Measurements from ENCODE around the gene TTLL4. TPM values are rescaled to one million over a fixed set of nuclear protein-coding genes. Genes with fewer than 3 reads are reported as not detected.

Gene TTLL4
- polyA plus RNA-seq, 2 donors: 11.5 to 20.0 TPM

DNA sequence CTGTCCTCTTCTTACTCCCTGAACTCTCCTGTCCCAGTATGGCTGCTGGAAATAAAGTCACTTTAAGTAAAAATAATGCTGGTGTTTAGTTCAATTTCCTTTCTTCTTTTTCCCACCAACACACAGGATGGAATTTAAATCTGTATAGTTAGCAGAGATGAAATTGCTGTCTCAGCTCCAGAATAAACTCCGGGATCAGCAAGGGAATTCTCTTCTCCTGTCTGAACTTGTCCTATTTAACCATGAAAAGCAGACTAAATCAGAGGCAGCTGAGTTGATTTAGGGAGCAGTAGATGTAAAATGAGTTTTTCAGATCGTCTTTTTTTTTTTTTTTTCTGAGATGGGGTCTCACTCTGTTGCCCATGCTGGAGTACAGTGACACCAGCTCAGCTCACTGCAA is 25.9 kb downstream of the TTLL4 start:
- no peaks in the 10 kb centered on the region for H3K9me3 ChIP-seq (ENCODE audit: control insufficient read depth in 2 of 2, insufficient read depth in 1 of 2, low read depth in 1 of 2, low read length in 1 of 2)
- peaks cover 0 to 8% of the 10 kb centered on the region in 2 donors for H3K4me1 ChIP-seq (ENCODE audit: control insufficient read depth in 2 of 2, insufficient read depth in 2 of 2, low read length in 1 of 2)
- WGBS, 2 donors: 41 to 59% methylated on average over 2 of the region's 2 CpGs
- H3K27me3 ChIP-seq (ENCODE audit: control insufficient read depth in 1 of 2, insufficient read depth in 2 of 2, low read length in 2 of 2): no peaks in the 10 kb centered on the region
- H3K36me3 ChIP-seq (ENCODE audit: control insufficient read depth in 2 of 2, insufficient read depth in 2 of 2, low read length in 1 of 2): peaks cover 7 to 27% of the 10 kb centered on the region in 2 donors
- H3K4me3 ChIP-seq (ENCODE audit: low read depth in 1 of 2, low read length in 2 of 2): no peak overlapping the region
- H3K27ac ChIP-seq (ENCODE audit: low read depth in 2 of 2, low read length in 1 of 2): no peak overlapping the region

DNA sequence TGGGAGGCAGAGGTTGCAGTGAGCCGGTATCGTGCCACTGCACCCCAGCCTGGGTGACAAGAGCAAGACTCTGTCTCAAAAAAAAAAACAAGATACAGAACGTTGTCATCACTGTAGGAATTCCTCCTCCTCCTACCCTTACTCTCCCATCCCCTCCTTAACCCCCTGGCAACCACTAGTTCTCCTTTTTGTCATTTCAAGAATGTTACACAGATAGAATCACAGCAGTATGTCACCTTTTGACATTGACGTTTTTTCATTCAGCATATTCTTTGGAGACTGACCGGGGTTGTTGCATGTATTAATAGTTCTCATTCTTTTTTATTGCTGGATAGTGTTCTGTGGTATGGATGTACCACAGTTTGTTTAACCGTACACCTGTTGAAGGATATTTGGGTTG is 32.4 kb downstream of the TTLL4 start:
- Histone ChIP-seq H3K27ac (ENCODE audit: low read depth in 2 of 2, low read length in 1 of 2) (no peak overlapping the region), H3K36me3 (ENCODE audit: control insufficient read depth in 2 of 2, insufficient read depth in 2 of 2, low read length in 1 of 2) (peaks cover 12 to 31% of the 10 kb centered on the region in 2 donors), H3K4me3 (ENCODE audit: low read depth in 1 of 2, low read length in 2 of 2) (no peak overlapping the region), H3K9me3 (ENCODE audit: control insufficient read depth in 2 of 2, insufficient read depth in 1 of 2, low read depth in 1 of 2, low read length in 1 of 2) (no peaks in the 10 kb centered on the region), H3K27me3 (ENCODE audit: control insufficient read depth in 1 of 2, insufficient read depth in 2 of 2, low read length in 2 of 2) (no peaks in the 10 kb centered on the region), H3K4me1 (ENCODE audit: control insufficient read depth in 2 of 2, insufficient read depth in 2 of 2, low read length in 1 of 2) (no peaks in the 10 kb centered on the region)
- 76 to 83% methylated on average over 6 of the region's 6 CpGs for WGBS, 2 donors

DNA sequence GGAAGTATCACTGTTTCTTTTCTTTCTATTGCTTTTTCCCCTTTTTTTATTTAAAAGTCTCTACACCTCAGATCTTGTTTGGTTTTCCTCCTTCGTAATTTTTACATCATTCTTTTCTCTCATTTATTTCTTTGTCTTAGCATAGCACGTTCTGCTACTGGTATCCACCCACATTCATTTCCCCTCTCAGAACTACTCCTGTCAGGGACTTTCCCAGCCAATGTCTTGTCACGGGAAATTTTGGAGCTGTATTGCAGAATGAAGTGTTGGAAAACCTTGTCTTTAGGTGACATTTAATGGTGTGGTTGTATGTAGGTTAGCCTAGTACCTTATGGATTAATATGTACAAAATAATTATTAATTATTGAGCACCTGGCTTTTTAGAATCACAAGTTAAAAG is 34.0 kb downstream of the TTLL4 start:
- Histone ChIP-seq H3K27me3 (ENCODE audit: control insufficient read depth in 1 of 2, insufficient read depth in 2 of 2, low read length in 2 of 2) (no peaks in the 10 kb centered on the region), H3K36me3 (ENCODE audit: control insufficient read depth in 2 of 2, insufficient read depth in 2 of 2, low read length in 1 of 2) (peaks cover 16 to 31% of the 10 kb centered on the region in 2 donors), H3K9me3 (ENCODE audit: control insufficient read depth in 2 of 2, insufficient read depth in 1 of 2, low read depth in 1 of 2, low read length in 1 of 2) (no peaks in the 10 kb centered on the region), H3K27ac (ENCODE audit: low read depth in 2 of 2, low read length in 1 of 2) (no peak overlapping the region), H3K4me1 (ENCODE audit: control insufficient read depth in 2 of 2, insufficient read depth in 2 of 2, low read length in 1 of 2) (no peaks in the 10 kb centered on the region), H3K4me3 (ENCODE audit: low read depth in 1 of 2, low read length in 2 of 2) (no peak overlapping the region)
- WGBS, 2 donors: 59 to 74% methylated on average over 3 of the region's 3 CpGs

DNA sequence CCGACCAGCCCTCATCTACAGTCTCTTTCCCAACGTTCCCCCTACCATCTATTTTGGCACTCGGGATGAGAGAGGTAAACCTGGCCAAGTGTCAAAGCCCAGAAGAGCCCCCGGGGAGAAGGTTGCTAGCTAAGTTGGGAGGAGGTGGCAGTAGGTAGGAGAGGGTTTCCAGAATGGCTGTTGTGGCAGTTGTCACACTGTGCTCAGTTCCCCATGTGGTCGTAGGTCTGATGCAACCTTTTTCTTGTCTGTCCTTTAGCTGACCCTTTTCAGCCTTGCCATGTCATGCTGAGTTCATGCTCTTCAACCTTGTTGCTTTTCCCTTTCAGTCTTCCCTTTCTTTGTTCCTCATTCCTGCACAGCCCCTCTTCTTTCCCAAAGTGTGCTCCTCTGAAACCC is 34.5 kb downstream of the TTLL4 start:
- Histone ChIP-seq H3K27me3 (ENCODE audit: control insufficient read depth in 1 of 2, insufficient read depth in 2 of 2, low read length in 2 of 2) (no peaks in the 10 kb centered on the region), H3K27ac (ENCODE audit: low read depth in 2 of 2, low read length in 1 of 2) (no peak overlapping the region), H3K36me3 (ENCODE audit: control insufficient read depth in 2 of 2, insufficient read depth in 2 of 2, low read length in 1 of 2) (peaks cover 16 to 33% of the 10 kb centered on the region in 2 donors), H3K4me3 (ENCODE audit: low read depth in 1 of 2, low read length in 2 of 2) (no peak overlapping the region), H3K4me1 (ENCODE audit: control insufficient read depth in 2 of 2, insufficient read depth in 2 of 2, low read length in 1 of 2) (no peaks in the 10 kb centered on the region), H3K9me3 (ENCODE audit: control insufficient read depth in 2 of 2, insufficient read depth in 1 of 2, low read depth in 1 of 2, low read length in 1 of 2) (no peaks in the 10 kb centered on the region)
- WGBS, 2 donors: 69 to 79% methylated on average over 5 of the region's 5 CpGs

DNA sequence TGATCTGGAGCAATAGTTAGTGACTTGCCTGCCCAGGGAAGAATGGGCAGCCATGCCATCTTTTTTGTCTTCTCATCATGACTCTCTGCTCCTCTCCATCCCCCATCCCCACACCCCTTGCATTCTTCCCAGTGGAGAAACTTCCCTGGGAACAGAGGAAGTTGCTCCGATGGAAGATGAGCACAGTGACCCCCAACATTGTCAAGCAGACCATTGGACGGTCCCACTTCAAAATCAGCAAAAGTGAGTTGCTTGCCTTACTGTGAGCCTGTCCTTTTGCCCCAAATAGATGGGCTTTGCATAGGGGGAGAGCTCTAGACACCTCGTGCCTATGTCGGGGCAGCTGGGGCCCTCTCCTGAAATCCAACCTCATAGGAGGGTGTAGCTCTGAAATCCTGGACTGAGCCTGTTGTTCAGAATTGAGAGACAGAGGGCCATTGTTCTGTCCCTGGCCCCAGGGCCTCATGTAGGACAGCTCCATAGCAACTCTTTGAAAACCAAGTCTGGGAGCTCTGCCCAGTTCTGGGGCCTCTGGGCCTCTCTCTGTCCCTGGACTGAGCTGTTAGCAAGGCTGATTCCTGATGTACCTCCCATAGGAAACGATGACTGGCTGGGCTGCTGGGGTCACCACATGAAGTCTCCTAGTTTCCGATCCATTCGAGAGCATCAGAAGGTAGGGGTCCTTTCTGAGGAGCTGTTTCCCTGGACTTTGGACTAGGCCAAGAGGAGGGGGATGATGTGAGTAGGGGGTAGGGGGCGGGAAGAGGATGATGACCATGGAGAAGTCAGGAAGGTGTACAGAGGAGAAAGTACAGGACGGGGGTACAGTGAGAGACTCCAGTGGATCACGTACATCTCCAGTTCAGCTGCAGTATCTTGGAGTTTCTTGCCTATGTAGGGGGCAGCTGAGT is 35.2 kb downstream of the TTLL4 start:
- Histone ChIP-seq H3K27me3 (ENCODE audit: control insufficient read depth in 1 of 2, insufficient read depth in 2 of 2, low read length in 2 of 2) (no peaks in the 10 kb centered on the region), H3K36me3 (ENCODE audit: control insufficient read depth in 2 of 2, insufficient read depth in 2 of 2, low read length in 1 of 2) (peaks cover 16 to 35% of the 10 kb centered on the region in 2 donors), H3K4me3 (ENCODE audit: low read depth in 1 of 2, low read length in 2 of 2) (no peak overlapping the region), H3K4me1 (ENCODE audit: control insufficient read depth in 2 of 2, insufficient read depth in 2 of 2, low read length in 1 of 2) (no peaks in the 10 kb centered on the region), H3K9me3 (ENCODE audit: control insufficient read depth in 2 of 2, insufficient read depth in 1 of 2, low read depth in 1 of 2, low read length in 1 of 2) (no peaks in the 10 kb centered on the region), H3K27ac (ENCODE audit: low read depth in 2 of 2, low read length in 1 of 2) (no peak overlapping the region)
- 77 to 83% methylated on average over 10 of the region's 10 CpGs for WGBS, 2 donors

DNA sequence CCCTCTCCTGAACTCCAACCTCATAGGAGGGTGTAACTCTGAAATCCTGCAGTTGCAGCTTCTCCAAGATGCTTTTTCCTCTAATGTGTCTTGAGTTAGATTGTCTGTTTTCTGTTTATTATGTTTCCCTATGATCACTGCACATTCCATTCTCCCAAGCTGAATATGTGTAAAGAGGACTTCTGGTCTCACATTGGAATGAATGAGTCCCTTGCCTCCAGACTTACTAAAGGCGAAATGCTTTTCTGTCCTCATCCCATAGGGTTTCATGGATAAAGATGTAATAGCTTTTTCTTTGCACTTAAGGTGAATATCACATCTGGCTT is 35.8 kb downstream of the TTLL4 start:
- 98 to 100% methylated on average over 1 of the region's 1 CpG for WGBS, 2 donors
- Histone ChIP-seq H3K27ac (ENCODE audit: low read depth in 2 of 2, low read length in 1 of 2) (no peak overlapping the region), H3K36me3 (ENCODE audit: control insufficient read depth in 2 of 2, insufficient read depth in 2 of 2, low read length in 1 of 2) (peaks cover 16 to 34% of the 10 kb centered on the region in 2 donors)

DNA sequence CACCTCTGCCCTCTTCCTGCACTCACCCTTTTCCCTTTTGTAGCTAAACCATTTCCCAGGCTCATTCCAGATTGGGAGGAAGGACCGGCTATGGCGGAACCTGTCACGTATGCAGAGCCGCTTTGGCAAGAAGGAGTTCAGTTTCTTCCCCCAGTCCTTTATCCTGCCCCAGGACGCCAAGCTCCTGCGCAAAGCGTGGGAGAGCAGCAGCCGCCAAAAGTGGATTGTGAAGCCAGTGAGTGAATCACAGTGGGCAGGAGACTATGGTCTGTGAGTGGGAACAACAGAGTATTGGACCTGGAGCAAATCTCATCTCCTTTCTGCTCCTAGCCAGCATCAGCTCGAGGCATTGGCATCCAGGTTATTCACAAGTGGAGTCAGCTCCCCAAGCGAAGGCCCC is 36.3 kb downstream of the TTLL4 start:
- no peak overlapping the region for H3K27ac ChIP-seq (ENCODE audit: low read depth in 2 of 2, low read length in 1 of 2)
- H3K27me3 ChIP-seq (ENCODE audit: control insufficient read depth in 1 of 2, insufficient read depth in 2 of 2, low read length in 2 of 2): no peaks in the 10 kb centered on the region
- H3K36me3 ChIP-seq (ENCODE audit: control insufficient read depth in 2 of 2, insufficient read depth in 2 of 2, low read length in 1 of 2): peaks cover 18 to 33% of the 10 kb centered on the region in 2 donors
- H3K9me3 ChIP-seq (ENCODE audit: control insufficient read depth in 2 of 2, insufficient read depth in 1 of 2, low read depth in 1 of 2, low read length in 1 of 2): no peaks in the 10 kb centered on the region
- WGBS, 2 donors: 92 to 95% methylated on average over 10 of the region's 10 CpGs
- no peak overlapping the region for H3K4me3 ChIP-seq (ENCODE audit: low read depth in 1 of 2, low read length in 2 of 2)
- H3K4me1 ChIP-seq (ENCODE audit: control insufficient read depth in 2 of 2, insufficient read depth in 2 of 2, low read length in 1 of 2): no peaks in the 10 kb centered on the region

More for the DNA sequence above, 35.8 kb downstream of the TTLL4 start:
- Histone ChIP-seq H3K4me1 (ENCODE audit: control insufficient read depth in 2 of 2, insufficient read depth in 2 of 2, low read length in 1 of 2) (no peaks in the 10 kb centered on the region), H3K4me3 (ENCODE audit: low read depth in 1 of 2, low read length in 2 of 2) (no peak overlapping the region), H3K27me3 (ENCODE audit: control insufficient read depth in 1 of 2, insufficient read depth in 2 of 2, low read length in 2 of 2) (no peaks in the 10 kb centered on the region), H3K9me3 (ENCODE audit: control insufficient read depth in 2 of 2, insufficient read depth in 1 of 2, low read depth in 1 of 2, low read length in 1 of 2) (no peaks in the 10 kb centered on the region)

DNA sequence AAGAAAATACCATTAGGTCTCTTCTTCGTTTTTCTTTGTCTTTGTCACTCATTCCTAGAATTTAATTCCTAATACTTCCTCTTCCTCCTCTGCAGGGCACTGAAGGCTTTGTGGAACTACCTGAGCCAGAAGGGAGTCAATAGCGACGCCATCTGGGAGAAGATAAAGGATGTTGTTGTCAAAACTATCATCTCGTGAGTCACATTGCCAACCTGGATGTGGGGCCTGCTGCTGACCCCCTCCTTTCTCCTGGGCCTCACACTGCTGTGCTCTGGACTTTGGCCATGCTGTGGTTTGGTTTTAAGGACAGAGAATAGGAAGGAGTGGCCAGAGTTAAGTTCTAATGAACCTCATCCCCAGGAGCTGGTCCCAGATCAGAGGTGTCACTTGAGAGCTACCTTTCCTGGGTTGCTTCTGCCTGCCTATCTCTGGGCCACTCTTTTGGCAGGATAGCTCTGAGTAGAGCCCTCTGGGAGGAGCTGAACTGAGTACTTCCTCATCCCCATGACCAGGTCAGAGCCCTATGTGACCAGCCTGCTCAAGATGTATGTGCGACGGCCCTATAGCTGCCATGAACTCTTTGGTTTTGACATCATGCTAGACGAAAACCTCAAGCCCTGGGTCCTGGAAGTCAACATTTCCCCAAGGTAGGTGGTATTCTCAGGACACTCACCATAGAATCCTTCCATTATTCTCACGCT is 38.3 kb downstream of the TTLL4 start:
- Histone ChIP-seq H3K27me3 (ENCODE audit: control insufficient read depth in 1 of 2, insufficient read depth in 2 of 2, low read length in 2 of 2) (no peaks in the 10 kb centered on the region), H3K27ac (ENCODE audit: low read depth in 2 of 2, low read length in 1 of 2) (no peak overlapping the region), H3K9me3 (ENCODE audit: control insufficient read depth in 2 of 2, insufficient read depth in 1 of 2, low read depth in 1 of 2, low read length in 1 of 2) (no peaks in the 10 kb centered on the region), H3K4me1 (ENCODE audit: control insufficient read depth in 2 of 2, insufficient read depth in 2 of 2, low read length in 1 of 2) (no peaks in the 10 kb centered on the region), H3K36me3 (ENCODE audit: control insufficient read depth in 2 of 2, insufficient read depth in 2 of 2, low read length in 1 of 2) (peaks cover 34 to 49% of the 10 kb centered on the region in 2 donors), H3K4me3 (ENCODE audit: low read depth in 1 of 2, low read length in 2 of 2) (no peak overlapping the region)
- WGBS, 2 donors: 88 to 90% methylated on average over 8 of the region's 8 CpGs

DNA sequence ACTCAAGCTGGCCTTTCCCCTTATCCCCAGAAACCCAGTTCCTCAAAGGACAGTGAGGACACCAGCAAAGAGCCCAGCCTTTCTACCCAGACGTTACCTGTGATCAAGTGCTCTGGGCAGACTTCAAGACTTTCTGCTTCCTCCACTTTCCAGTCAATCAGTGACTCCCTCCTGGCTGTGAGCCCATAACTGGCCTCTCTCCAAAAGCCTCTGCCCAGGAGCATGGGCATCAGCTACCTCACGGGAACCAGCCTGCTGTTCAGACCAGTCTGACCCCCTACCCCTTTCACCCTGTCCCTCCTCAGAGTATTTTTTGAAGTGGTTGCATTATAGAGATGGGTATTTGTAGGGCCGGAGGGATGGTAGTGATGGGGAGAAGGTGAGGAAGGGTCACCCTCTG is 43.6 kb downstream of the TTLL4 start:
- 81% methylated on average over 3 of the region's 3 CpGs for WGBS, 2 donors
- peaks cover 26 to 43% of the 10 kb centered on the region in 2 donors for H3K36me3 ChIP-seq (ENCODE audit: control insufficient read depth in 2 of 2, insufficient read depth in 2 of 2, low read length in 1 of 2)

More for the DNA sequence above, 43.6 kb downstream of the TTLL4 start:
- H3K9me3 ChIP-seq (ENCODE audit: control insufficient read depth in 2 of 2, insufficient read depth in 1 of 2, low read depth in 1 of 2, low read length in 1 of 2): no peaks in the 10 kb centered on the region
- H3K27me3 ChIP-seq (ENCODE audit: control insufficient read depth in 1 of 2, insufficient read depth in 2 of 2, low read length in 2 of 2): no peaks in the 10 kb centered on the region
- H3K4me3 ChIP-seq (ENCODE audit: low read depth in 1 of 2, low read length in 2 of 2): no peak overlapping the region
- no peaks in the 10 kb centered on the region for H3K4me1 ChIP-seq (ENCODE audit: control insufficient read depth in 2 of 2, insufficient read depth in 2 of 2, low read length in 1 of 2)
- H3K27ac ChIP-seq (ENCODE audit: low read depth in 2 of 2, low read length in 1 of 2): no peak overlapping the region
